ENCODE measurements around the gene TUBA8. TPM values are rescaled to one million over a fixed set of nuclear protein-coding genes. Genes with fewer than 3 reads are reported as not detected.
"Not testable (repeated sequence)": the region's sequence is repeated elsewhere in the genome, so short reads cannot be mapped to it uniquely, and the experiment has no call there.

Gene TUBA8
- total RNA-seq (not detected), polyA plus RNA-seq (1 to 10 TPM; 3.1 to 4.1 (median 3.5) TPM)
- long read RNA-seq, donor 1 = 0 reads
- long read RNA-seq, donor 2 = 0 reads
- long read RNA-seq, donor 3, partial matches to known transcripts = 0 of 2 reads
- long read RNA-seq, donor 3, other reads (novel, unspliced or antisense) = 0 of 2 reads
- long read RNA-seq, donor 4 = 0 reads
- long read RNA-seq, donor 5 = 0 reads
- long read RNA-seq, donor 6 = 0 reads
- long read RNA-seq, donor 7 = 0 reads
- long read RNA-seq, donor 8, partial matches to known transcripts = 0 of 1 reads
- long read RNA-seq, donor 8, other reads (novel, unspliced or antisense) = 0 of 1 reads
- long read RNA-seq, donor 9 = 0 reads
- long read RNA-seq, donor 10 = 0 reads

DNA sequence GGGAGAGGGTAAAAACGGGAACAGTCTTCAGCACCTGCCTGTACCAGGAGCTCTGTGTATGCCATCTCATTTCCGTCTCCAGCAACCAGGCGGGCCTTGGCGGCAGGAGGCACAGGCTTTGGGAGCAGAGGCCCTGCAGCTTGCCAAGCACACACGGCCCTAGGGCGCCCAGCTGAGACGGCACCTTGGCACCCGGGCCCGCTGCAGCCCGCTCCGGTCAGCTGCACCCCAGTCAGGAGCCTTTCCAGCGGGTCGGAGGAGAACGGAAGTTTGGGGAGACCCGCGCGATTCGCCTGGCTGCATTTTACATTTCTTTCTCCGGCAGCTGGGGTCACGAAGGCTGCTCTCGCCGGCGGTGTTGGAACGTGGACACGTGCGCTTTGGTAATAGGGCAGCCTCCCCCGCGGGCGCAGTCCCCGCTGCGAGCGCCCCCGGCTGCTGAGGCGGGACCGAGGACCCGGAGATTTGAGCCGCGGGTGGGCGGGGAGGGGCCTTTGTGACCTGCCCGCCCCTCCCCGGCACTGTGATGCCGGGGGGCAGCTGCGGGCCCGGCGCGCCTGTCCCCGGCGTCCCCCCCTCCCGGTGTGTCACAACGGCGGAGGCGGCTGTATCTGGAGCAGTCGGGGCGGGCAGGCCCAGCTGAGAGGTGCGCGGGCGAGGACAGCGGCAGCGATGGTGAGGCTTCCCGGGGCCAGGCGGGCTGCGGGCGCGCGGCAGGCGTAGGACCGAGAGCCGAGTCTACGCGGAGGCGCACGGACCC lies at the start of gene TUBA8:
Gene TUBA8 (plus strand): TSS at position 616 of the 760 bp plus-strand sequence. CDS start 57 bp downstream, at position 673.
- Histone ChIP-seq H3K4me1 (peaks cover 21 to 32% (median 23%) of the 10 kb centered on the region in 4 donors), H3K27me3 (peaks cover 0 to 30% (median 20%) of the 10 kb centered on the region in 3 donors), H3K9me3 (no peaks in the 10 kb centered on the region), H3K27ac (peak within 1 kb of the TSS; percentile 1 to 61 (median 42)), H3K36me3 (no peaks in the 10 kb centered on the region), H3K4me3 (peak within 1 kb of the TSS; percentile 49 to 70 (median 54))
- TF ChIP-seq POLR2A (IDR thresholded peaks at IDR 0.05) (no peak), POLR2AphosphoS5 (IDR thresholded peaks at IDR 0.05) (peak in 1 of 3 donors; percentile 12)
- 0 to 1% (median 1%) methylated on average over 4 to 72 of the region's 72 CpGs for WGBS, 5 donors
- intact Hi-C loops (cut with DNase I; ENCODE audit: low total_unique reads) = no loop called here
- DNase-seq = peak; percentile 67 to 75

DNA sequence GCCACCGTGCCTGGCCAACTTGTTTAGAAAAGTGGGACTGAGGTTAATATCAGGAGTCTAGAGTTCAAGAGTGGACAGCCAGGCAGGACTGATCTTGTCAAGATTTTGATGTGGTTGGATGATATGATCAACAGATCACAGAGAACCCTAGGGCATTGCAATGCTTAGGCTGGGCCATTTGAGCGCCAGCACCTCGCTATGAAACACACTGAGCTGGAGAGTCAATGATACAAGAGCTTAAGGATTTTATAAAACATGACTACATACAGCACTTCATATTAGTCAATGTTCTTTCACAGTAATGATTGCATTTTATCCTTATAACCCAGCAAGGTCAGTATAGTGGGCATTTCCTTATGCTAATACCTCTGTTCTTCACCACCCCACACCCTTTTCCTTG lies 48.2 kb upstream of the TUBA8 start:
- no peak for DNase-seq
- H3K9me3 ChIP-seq = no peaks in the 10 kb centered on the region
- H3K36me3 ChIP-seq = no peaks in the 10 kb centered on the region
- H3K4me3 ChIP-seq = no peak overlapping the region
- peak overlapping the region in 2 of 5 donors; percentile 69 to 88 for H3K27ac ChIP-seq
- peaks cover 0 to 12% (median 0%) of the 10 kb centered on the region in 3 donors for H3K27me3 ChIP-seq
- intact Hi-C loops (cut with DNase I; ENCODE audit: low total_unique reads) = no loop called here
- 87 to 91% (median 90%) methylated on average over 3 of the region's 3 CpGs for WGBS, 5 donors
- TF ChIP-seq POLR2A (IDR thresholded peaks at IDR 0.05) (no peak), EP300 (IDR thresholded peaks at IDR 0.05) (no peak), POLR2AphosphoS5 (IDR thresholded peaks at IDR 0.05) (no peak)
- TF ChIP-seq, protein P1, sequence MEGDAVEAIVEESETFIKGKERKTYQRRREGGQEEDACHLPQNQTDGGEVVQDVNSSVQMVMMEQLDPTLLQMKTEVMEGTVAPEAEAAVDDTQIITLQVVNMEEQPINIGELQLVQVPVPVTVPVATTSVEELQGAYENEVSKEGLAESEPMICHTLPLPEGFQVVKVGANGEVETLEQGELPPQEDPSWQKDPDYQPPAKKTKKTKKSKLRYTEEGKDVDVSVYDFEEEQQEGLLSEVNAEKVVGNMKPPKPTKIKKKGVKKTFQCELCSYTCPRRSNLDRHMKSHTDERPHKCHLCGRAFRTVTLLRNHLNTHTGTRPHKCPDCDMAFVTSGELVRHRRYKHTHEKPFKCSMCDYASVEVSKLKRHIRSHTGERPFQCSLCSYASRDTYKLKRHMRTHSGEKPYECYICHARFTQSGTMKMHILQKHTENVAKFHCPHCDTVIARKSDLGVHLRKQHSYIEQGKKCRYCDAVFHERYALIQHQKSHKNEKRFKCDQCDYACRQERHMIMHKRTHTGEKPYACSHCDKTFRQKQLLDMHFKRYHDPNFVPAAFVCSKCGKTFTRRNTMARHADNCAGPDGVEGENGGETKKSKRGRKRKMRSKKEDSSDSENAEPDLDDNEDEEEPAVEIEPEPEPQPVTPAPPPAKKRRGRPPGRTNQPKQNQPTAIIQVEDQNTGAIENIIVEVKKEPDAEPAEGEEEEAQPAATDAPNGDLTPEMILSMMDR (IDR thresholded peaks at IDR 0.05) = no peak
- peaks cover 2 to 37% (median 19%) of the 10 kb centered on the region in 4 donors for H3K4me1 ChIP-seq

- no peak overlapping the region for H3K4me3 ChIP-seq
- H3K36me3 ChIP-seq = no peaks in the 10 kb centered on the region
- peaks cover 0 to 34% (median 16%) of the 10 kb centered on the region in 4 donors for H3K4me1 ChIP-seq
- DNase-seq = no peak
- peaks cover 0 to 12% (median 0%) of the 10 kb centered on the region in 3 donors for H3K27me3 ChIP-seq
- peak overlapping the region in 2 of 5 donors; percentile 69 to 88 for H3K27ac ChIP-seq
- intact Hi-C loops (cut with DNase I; ENCODE audit: low total_unique reads) = no loop called here
- no peaks in the 10 kb centered on the region for H3K9me3 ChIP-seq
- 74 to 94% (median 91%) methylated on average over 6 to 7 of the region's 7 CpGs for WGBS, 5 donors
- TF ChIP-seq, protein P1 (IDR thresholded peaks at IDR 0.05) = no peak
- no peak for TF ChIP-seq POLR2A (IDR thresholded peaks at IDR 0.05)
- TF ChIP-seq POLR2AphosphoS5 (IDR thresholded peaks at IDR 0.05) = no peak
- no peak for TF ChIP-seq EP300 (IDR thresholded peaks at IDR 0.05)
These were observed 47.3 kb upstream of the TUBA8 start for GRCh38 chr22:18063306-18063705.

GRCh38 chr22:18063715-18064114 lies 46.9 kb upstream of the TUBA8 start:
- H3K27ac ChIP-seq = peak overlapping the region in 2 of 5 donors; percentile 69 to 88
- DNase-seq; H3K36me3 ChIP-seq; H3K9me3 ChIP-seq; intact Hi-C loops (cut with DNase I; ENCODE audit: low total_unique reads); H3K4me3 ChIP-seq: not testable (repeated sequence)
- 76 to 92% (median 84%) methylated on average over 6 of the region's 6 CpGs for WGBS, 5 donors
- H3K4me1 ChIP-seq = peaks cover 0 to 35% (median 18%) of the 10 kb centered on the region in 4 donors
- peaks cover 0 to 12% (median 0%) of the 10 kb centered on the region in 3 donors for H3K27me3 ChIP-seq

DNA sequence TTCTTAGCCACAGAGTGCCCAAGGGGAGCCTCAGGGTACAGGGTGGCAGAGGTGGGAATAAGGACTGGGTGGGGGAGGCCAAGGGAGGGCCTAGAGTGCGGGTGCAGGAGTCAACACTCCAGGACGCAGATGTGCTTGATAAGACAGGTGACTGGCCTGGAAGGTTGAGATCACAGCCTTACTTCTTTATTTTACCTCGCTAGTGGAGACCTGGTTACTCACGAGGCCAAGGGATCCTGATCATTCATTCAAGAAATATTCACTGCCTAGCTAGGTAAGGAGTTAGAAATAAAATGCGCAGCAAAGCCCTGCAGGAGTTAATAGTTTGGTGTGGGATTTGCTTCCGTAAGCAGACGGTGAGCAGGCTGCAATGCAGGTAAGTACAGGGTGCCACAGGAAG lies 46.0 kb upstream of the TUBA8 start:
- WGBS, 5 donors = 70 to 87% (median 77%) methylated on average over 7 of the region's 7 CpGs
- no peak overlapping the region for H3K4me3 ChIP-seq
- TF ChIP-seq POLR2AphosphoS5 (IDR thresholded peaks at IDR 0.05) (no peak), EP300 (IDR thresholded peaks at IDR 0.05) (no peak), POLR2A (IDR thresholded peaks at IDR 0.05) (no peak)
- TF ChIP-seq, protein P1 (IDR thresholded peaks at IDR 0.05) = no peak
- no peaks in the 10 kb centered on the region for H3K36me3 ChIP-seq
- no peak for DNase-seq
- H3K9me3 ChIP-seq = no peaks in the 10 kb centered on the region
- H3K4me1 ChIP-seq = peaks cover 0 to 40% (median 21%) of the 10 kb centered on the region in 4 donors
- H3K27me3 ChIP-seq = peaks cover 0 to 12% (median 0%) of the 10 kb centered on the region in 3 donors
- intact Hi-C loops (cut with DNase I; ENCODE audit: low total_unique reads) = no loop called here
- H3K27ac ChIP-seq = peak overlapping the region in 1 of 5 donors; percentile 40
